ENCODE data around the gene CSMD2.
"Not testable (repeated sequence)": the region's sequence is repeated elsewhere in the genome, so short reads cannot be mapped to it uniquely, and the experiment has no call there.

Gene CSMD2

DNA sequence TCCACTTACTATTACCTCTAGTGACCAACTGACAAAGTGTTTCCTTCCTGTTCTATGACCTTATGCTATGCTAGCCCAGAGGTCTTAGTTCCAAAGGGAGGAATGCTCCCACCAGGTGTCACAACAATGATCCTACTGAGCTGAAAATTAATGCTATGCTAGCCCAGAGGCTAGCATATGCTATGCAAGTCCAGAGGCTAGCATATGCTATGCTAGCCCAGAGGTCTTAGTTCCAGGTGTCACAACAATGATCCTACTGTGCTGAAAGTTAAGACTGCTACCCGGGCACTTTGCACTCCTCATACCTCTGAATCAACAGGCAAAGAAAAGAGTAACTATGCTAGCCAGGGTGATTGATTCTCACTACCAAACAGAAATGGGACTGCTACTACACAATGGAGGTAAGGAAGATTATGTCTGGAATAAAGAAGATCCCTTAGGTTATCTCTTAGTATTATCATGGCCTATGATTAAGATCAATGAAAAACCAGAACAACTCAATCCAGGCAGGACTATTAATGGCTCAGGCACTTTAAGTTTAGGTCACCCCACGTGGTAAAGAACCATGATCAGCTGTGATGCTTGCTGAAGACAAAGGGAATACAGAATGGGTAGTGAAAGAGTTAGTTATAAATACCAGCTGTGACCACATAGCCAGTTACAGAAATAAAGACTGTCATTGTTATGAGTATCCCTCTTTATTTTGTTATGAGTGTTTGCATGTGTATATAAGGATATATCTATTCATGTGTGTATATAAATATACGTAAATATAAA lies 114.1 kb downstream of the CSMD2 start:
- DNase-seq, result no peak

GRCh38 chr1:34049994-34050393 lies 115.0 kb downstream of the CSMD2 start:
- no peak for DNase-seq

DNA sequence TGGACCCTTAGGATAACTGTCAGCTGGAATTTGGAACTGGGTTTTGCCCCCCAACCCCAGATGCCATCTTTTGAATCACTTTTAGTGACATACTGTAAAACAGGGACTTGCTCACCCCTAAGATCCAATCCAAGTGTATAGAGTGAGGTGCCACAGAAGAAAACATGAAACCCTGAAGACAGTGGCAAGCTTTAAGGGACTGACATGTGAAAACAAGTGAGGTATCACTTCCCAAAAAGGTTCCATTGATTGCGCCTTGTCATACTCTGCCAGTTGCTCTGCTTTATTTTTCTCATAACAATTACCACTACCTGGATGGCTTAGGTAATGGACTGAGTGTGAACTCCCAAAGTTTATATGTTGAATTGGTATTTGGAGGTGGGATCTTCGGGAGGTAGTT lies 115.6 kb downstream of the CSMD2 start:
- DNase-seq, result no peak

DNA sequence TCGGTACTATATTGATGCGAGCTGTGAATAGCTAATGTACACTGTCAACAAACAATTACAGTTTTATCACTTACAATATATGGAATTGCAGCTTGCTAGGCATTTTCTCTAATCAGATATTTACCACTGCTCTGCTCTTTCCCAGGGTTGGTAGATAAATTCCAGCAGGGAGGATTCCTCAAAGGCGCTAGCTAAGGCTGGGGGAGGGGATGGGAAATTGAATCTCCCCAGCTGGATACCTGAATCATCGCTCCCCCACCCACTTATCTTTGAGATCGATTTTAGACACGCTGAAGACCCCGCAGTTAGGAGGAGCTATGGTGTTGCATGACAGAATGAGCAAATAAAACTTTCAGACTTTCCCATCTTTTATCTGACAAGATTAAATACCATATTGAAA lies 127.2 kb downstream of the CSMD2 start:
- DNase-seq, result no peak

- DNase-seq, result no peak
Observed at GRCh38 chr1:34037109-34037508, 127.9 kb downstream of the CSMD2 start.

GRCh38 chr1:34034036-34034435 lies 131.0 kb downstream of the CSMD2 start:
- DNase-seq, result no peak

DNA sequence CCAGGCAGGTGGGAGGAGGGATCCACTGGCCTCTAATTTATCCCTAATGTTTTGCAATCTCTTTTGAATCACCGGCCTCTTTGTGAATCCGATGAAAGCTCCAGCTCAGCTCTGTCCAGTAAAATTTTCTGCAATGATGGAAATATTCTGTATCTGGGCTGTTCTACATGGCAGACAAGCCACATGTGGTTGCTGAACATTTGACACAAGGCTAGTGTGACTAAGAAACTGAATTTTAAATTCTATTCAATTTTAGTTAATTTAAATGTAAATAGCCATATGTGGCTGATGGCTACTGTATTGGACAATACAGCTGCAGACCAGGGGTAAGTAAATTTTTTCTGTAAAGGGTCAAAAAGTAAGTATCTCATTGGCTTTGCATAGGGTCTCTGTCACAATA lies 135.1 kb downstream of the CSMD2 start:
- DNase-seq, result no peak

DNA sequence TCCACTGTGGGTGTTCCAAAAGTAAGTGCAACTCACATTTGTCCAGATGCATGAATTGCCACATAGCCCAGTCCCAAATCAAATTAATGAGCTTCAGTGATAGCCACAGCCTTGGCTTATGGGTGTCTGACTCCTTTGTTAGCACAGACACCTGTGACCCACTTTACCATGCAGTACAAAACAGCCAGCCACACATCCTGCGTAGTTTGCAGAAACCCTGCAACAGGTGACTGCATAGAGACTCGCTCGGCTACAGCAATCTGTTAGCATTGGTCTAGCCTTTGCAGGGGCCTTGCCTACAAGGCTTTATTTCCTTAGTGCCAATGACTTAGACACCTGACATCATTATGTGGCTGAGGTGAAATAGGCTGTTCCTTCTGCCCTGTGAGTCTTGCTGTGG lies 135.5 kb downstream of the CSMD2 start:
- no peak for DNase-seq

DNA sequence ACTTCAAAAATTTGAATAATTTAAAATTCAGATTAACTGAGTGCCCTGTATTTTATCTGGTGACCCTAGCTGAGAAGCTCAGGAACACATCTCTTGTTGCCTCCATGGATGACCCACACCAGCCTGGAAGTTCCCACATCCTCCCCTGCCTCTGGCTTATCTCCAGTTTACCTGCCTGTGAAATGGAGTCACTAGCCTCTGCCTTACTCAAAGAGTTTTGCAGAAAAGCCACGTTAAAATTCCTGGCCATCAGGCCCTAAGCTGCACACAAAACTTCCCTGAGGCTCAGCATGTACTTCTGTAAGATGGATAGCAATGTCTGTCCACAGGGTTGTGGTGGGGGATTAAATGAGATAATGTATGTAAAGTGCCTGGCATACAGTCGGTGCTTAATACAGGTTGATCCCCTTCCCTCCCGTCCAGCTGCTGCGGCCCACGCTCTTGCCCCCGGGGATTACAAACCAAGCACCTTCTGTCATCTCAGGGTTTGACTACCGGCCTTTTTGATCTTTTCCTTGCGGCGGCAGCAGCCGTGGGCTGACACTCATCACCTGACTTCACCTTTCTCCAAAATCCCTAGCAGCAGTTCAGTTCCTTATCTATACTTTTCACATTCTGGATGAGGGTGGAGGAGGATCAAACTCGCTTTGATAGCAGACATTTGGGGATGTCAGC lies 136.5 kb downstream of the CSMD2 start:
- no peak for DNase-seq

DNA sequence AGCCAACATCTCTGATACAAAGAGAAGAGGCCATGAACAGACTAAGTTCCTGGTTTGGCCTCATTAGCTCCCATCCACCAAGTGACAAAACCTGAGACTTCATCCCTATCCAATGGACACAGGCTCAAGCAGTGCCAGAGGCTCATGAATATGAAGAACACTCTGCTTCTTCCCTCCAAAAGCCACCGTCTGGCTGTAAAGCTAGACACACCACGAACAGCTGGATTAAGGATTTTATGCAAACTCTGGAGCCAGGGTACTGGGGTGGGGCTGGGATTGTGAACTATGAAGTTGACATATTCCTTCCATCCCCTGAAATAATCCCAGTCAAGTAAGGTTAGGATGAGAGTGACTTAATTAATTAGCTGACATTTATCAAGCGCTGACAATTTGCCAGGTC lies 139.4 kb downstream of the CSMD2 start:
- DNase-seq, result no peak

- no peak for DNase-seq
Observed at GRCh38 chr1:34024485-34024884, 140.5 kb downstream of the CSMD2 start.

DNA sequence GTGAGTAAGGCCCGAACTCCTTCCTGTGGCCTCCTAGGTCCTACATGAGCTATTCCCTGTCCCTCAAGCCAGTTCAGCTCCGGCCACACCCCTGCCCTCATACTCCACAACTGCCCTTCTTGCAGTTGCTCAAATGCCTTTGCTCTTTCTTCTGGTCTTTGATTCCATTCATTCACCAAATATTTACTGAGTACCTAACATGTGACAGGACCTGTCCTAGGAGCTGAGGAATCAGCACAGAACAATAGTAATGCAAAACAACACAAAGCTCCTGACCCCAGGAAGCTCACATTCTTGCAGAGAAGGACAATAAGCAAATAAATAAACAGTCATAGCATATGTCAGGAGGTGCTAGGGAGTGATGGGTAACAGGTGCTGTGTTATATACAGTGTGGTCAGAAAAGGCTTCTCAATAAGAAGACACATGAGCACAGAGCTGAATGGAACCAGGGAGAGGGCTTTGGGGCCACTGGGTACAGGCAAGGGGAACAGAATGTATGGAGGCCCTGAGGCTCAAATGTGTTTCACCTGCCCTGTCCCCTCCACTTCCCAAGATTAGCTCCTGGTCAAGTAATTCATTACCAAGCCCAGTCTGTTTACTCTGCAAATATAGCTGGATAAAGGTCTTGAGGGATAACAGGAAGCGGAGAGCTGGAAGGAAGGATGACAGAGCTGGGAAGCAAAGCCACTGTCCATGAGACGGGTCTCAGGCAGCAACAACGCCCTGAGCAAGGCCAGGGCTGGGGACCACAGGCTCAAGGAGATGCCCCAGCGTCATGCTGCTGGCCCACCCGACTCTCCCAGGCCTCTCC lies 145.1 kb downstream of the CSMD2 start:
- DNase-seq, result peak; percentile 70

GRCh38 chr1:34018285-34018684 lies 146.7 kb downstream of the CSMD2 start:
- DNase-seq, result no peak

- not testable (repeated sequence) for DNase-seq
Observed at GRCh38 chr1:34016281-34016680, 148.7 kb downstream of the CSMD2 start.

- DNase-seq, result peak; percentile 47
Observed at GRCh38 chr1:34013958-34014737, 150.9 kb downstream of the CSMD2 start.

DNA sequence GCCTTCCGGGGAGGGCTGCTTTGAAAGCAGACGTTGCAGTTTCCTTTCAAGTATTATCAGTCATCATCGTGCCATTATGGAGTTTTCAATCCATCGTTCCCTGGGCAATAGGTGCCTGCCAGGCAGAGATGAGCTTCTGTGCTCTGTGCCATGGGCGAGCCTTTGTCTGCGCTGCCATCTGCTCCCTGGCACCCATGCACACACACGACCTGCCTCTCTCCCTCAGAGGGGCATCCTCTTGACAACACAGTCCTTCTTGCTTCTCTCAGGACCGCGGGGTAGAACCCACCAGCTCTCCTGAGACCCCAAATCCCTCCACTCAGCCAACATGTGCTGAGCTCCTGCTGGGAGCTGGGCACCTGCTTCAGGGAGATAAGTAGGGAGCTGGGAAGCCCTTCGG lies 151.9 kb downstream of the CSMD2 start:
- no peak for DNase-seq

GRCh38 chr1:34009340-34009985 lies 155.6 kb downstream of the CSMD2 start:
- DNase-seq, result no peak

DNA sequence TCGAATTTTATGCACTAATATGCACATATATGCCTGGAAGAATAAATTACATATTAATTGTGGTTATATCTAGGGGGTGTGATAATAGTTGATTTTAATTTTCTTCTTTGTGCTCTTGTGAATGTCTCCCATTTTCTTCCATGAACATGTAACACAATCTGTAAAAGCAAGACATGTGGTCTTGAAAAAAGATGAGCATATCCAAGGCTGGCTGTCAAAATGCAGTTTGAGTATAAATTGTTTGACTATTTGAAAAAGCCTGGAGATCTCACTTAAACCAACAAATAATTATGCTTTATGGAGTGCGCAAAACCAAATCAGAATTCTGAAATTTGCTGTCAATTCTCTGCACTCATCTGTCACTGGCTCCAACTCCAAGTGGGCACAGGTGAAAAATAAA lies 157.3 kb downstream of the CSMD2 start:
- DNase-seq, result no peak

DNA sequence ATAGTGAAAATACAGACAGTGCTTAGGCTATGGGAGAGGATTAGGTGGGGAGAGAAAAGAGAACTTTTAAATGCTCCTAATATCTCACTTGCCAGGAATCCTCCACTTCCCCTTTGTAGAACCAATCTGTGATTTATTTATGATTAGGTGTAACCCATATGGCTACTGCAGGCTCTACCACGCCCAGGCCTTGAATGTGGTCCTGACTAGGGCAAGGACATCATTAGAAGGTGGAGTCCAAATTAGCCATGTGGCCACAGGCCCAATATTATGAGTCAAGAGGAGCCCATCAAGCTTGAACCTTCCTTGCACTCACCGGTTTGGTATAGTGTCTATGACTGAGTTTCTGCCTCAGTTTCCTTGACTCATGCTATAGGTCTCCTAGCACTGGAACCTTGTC lies 159.7 kb downstream of the CSMD2 start:
- no peak for DNase-seq

GRCh38 chr1:34002810-34003209 lies 162.2 kb downstream of the CSMD2 start:
- DNase-seq, result peak; percentile 90

- DNase-seq, result no peak
Observed at GRCh38 chr1:33997127-33998036, 167.6 kb downstream of the CSMD2 start.
